ENCODE measurements around the gene HSPB2. TPM values are rescaled to one million over a fixed set of nuclear protein-coding genes. Genes with fewer than 3 reads are reported as not detected.

The HSPB2 gene
- total and polyA plus RNA-seq, 2 of the 4 experiments (the other 2 are of a cell fraction): 0.18 to 0.55 TPM

- H4K20me1 ChIP-seq (ENCODE audit: insufficient read depth, low read length): no peaks in the 10 kb centered on the region
- intact Hi-C loops (cut with micrococcal nuclease): no loop called here
- no peak overlapping the region for H3K9ac ChIP-seq (ENCODE audit: low read depth, low read length)
- peak overlapping the region; percentile 18; the same call in 1 of the 2 replicates for H3K14ac ChIP-seq (replicated peaks; ENCODE audit: low read depth, low read length)
- no peak overlapping the region for H3K56ac ChIP-seq (ENCODE audit: extremely low read depth, insufficient read depth, low read length)
- H4K8ac ChIP-seq (ENCODE audit: low read depth in 2 of 2, low read length in 2 of 2): peak overlapping the region in 1 of 2 experiments; percentile 20; a peak in 2 of 4 replicates
- peak overlapping the region; percentile 50; the same call in 1 of the 2 replicates for H2AK5ac ChIP-seq (ENCODE audit: low read depth, low read length)
- ChIA-PET CTCF (interaction anchor here (1.1 to 1.6 kb wide), 3 partner anchors 8 to 57 kb away, joined by 3 to 4 read pairs (median 4); no protein-coding TSS in a partner anchor), POLR2A (ENCODE audit: unreplicated experiment) (no interaction called here)
- H2BK15ac ChIP-seq (ENCODE audit: low read depth, low read length): no peak overlapping the region
- no CpG with 5 or more reads among the region's 4 CpGs for WGBS, 2 experiments (ENCODE audit: extremely low coverage in 2 of 2, insufficient read length in 1 of 2)
- peaks cover 36% of the 10 kb centered on the region for H3K9me1 ChIP-seq (ENCODE audit: insufficient read depth, low read length)
- peak overlapping the region; percentile 23; the same call in 1 of the 2 replicates for H2BK20ac ChIP-seq (ENCODE audit: low read depth, low read length)
- no peak overlapping the region for H2AK9ac ChIP-seq (replicated peaks; ENCODE audit: low read depth, low read length, poor library complexity)
- dilution Hi-C loops (cut with HindIII; ENCODE audit: low sequenced_read_pairs, unreplicated experiment): no loop called here
- H3K36me3 ChIP-seq (ENCODE audit: control insufficient read depth, insufficient read depth, low read length): no peaks in the 10 kb centered on the region
- H3K27me3 ChIP-seq (ENCODE audit: control insufficient read depth, insufficient read depth, low read length): no peaks in the 10 kb centered on the region
- no peaks in the 10 kb centered on the region for H3K9me3 ChIP-seq (ENCODE audit: control insufficient read depth, insufficient read depth, low read length)
- no peak overlapping the region for H3K4me3 ChIP-seq (ENCODE audit: insufficient read depth, low read depth, low read length)
- H2BK120ac ChIP-seq (ENCODE audit: low read depth, low read length): peak overlapping the region; percentile 16; the same call in 1 of the 2 replicates
- peak; percentile 49 for ATAC-seq (ENCODE audit: low read depth)
- H4K91ac ChIP-seq (ENCODE audit: insufficient read depth, low read depth, low read length): peak overlapping the region; percentile 30; the same call in 1 of the 2 replicates
- H3K79me1 ChIP-seq (ENCODE audit: low read depth in 1 of 2, low read length in 2 of 2): peaks cover 16 to 53% of the 10 kb centered on the region in 2 experiments
- peaks cover 31% of the 10 kb centered on the region for H3K4me1 ChIP-seq (ENCODE audit: control insufficient read depth, insufficient read depth, low read length)
- BruUV-seq (replicated peaks): no TSS peak
- peak overlapping the region; percentile 44; the same call in 1 of the 2 replicates for H3K27ac ChIP-seq (ENCODE audit: insufficient read depth, low read length)
- no peak overlapping the region for H2AFZ ChIP-seq (replicated peaks; ENCODE audit: low read length, poor library complexity)
- peak overlapping the region; percentile 54 for H3K4me2 ChIP-seq (ENCODE audit: low read depth, low read length)
- H3K4ac ChIP-seq (ENCODE audit: low read depth, low read length): 0 out of 2 replicates have a peak overlapping the region, but pooled peaks have one; percentile 2
- peak overlapping the region; percentile 72 for H2BK5ac ChIP-seq (ENCODE audit: low read depth, low read length, poor library complexity, severe bottlenecking)
- DNase-seq: peak; percentile 94
- peak overlapping the region; percentile 10; the same call in 1 of the 2 replicates for H3K23ac ChIP-seq (ENCODE audit: low read depth, low read length)
- peak; percentile 62 for TF ChIP-seq RCOR1 (IDR thresholded peaks at IDR 0.05; ENCODE audit: insufficient replicate concordance, low read length)
- TF ChIP-seq MXI1 (IDR thresholded peaks at IDR 0.05; ENCODE audit: borderline replicate concordance, low read depth, low read length): no peak
- no peak for TF ChIP-seq FOS (IDR thresholded peaks at IDR 0.05; ENCODE audit: low read depth, low read length)
- in situ Hi-C loops (cut with MboI; ENCODE audit: low sequenced_read_pairs): loop anchor here (5.0 kb wide), 1 partner anchor 37 kb away; no protein-coding TSS in a partner anchor
- H3K18ac ChIP-seq (ENCODE audit: low read depth, low read length): peak overlapping the region; percentile 37; the same call in 1 of the 2 replicates
- H4K5ac ChIP-seq (ENCODE audit: low read depth, low read length): peak overlapping the region; percentile 40; the same call in 1 of the 2 replicates
Measured at GRCh38 chr11:111939836-111940604, 27.5 kb downstream of the HSPB2 start.

All from IMR-90 (cell line).